Sigmoid colon (tissue), 4 donors: Measurements from ENCODE around the gene EPG5.

Experiments used
- EP300 ChIP-seq, 4 donors: sonication (generic); formaldehyde crosslinking; IDR thresholded peaks; one replicate each; pipeline ENCODE4 v1.6.1; 2017; ENCODE audit warnings: antibody characterized with exemption in 4 of 4
- POLR2A ChIP-seq, 2 donors: fragments of 450-650 bp; IDR thresholded peaks; one replicate each; pipeline ENCODE4 v1.6.1; 2016; ENCODE audit warnings: antibody characterized with exemption in 2 of 2, mild to moderate bottlenecking in 2 of 2, moderate library complexity in 2 of 2
- POLR2AphosphoS5 ChIP-seq, 4 donors: sonication (generic); formaldehyde crosslinking; IDR thresholded peaks; one replicate each; pipeline ENCODE4 v1.6.1; 2017; ENCODE audit warnings: antibody characterized with exemption in 4 of 4
- TF ChIP-seq, protein P1 (sequence below), 4 experiments: fragments of 450-650 bp in 3 of 4; fragments of 200-600 bp in 1 of 4; IDR thresholded peaks; one replicate each; pipeline ENCODE4 v1.5.1; 2016 to 2019; ENCODE audit warnings: antibody characterized with exemption in 4 of 4, mild to moderate bottlenecking in 3 of 4, moderate library complexity in 2 of 4

DNA sequence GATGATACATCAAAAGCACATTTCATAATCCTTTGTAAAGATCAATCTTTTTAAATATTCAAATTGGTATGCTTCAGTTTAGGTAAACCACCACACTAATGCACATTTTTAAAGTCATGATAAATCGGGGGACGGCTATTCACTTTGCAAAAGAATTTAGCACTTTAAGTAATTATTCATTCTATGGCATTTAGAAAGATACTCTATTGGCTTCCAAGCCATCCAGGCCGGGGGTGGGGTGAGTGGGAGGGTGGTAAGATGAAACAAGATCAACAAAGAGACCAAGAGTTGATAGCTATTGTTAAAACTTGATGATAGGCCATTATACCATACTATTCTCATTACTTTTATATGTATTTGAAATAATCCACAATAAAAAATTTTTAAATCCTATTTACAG is 41.0 kb downstream of the EPG5 start:
- TF ChIP-seq EP300 (IDR thresholded peaks at IDR 0.05) (no peak), POLR2AphosphoS5 (IDR thresholded peaks at IDR 0.05) (no peak), POLR2A (IDR thresholded peaks at IDR 0.05) (no peak)
- TF ChIP-seq, protein P1, sequence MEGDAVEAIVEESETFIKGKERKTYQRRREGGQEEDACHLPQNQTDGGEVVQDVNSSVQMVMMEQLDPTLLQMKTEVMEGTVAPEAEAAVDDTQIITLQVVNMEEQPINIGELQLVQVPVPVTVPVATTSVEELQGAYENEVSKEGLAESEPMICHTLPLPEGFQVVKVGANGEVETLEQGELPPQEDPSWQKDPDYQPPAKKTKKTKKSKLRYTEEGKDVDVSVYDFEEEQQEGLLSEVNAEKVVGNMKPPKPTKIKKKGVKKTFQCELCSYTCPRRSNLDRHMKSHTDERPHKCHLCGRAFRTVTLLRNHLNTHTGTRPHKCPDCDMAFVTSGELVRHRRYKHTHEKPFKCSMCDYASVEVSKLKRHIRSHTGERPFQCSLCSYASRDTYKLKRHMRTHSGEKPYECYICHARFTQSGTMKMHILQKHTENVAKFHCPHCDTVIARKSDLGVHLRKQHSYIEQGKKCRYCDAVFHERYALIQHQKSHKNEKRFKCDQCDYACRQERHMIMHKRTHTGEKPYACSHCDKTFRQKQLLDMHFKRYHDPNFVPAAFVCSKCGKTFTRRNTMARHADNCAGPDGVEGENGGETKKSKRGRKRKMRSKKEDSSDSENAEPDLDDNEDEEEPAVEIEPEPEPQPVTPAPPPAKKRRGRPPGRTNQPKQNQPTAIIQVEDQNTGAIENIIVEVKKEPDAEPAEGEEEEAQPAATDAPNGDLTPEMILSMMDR (IDR thresholded peaks at IDR 0.05): no peak
